Naive B cell (primary cell): Measurements from ENCODE around the gene TTC13. TPM values are rescaled to one million over a fixed set of nuclear protein-coding genes. Genes with fewer than 3 reads are reported as not detected.

ENCODE experiments used
- ATAC-seq, 2 donors: fragments of 150-1000 bp; cut with Tn5 transposase; 2 replicates each; pipeline ENCODE4 v1.10.0; 2021; ENCODE audit warnings: low read depth in 2 of 2, mild to moderate bottlenecking in 2 of 2, moderate library complexity in 2 of 2
- DNase-seq: peaks from one replicate; pipeline ENCODE4 v3.0.0; 2022
- H3K27ac Mint-ChIP-seq, 6 donors: one replicate each; pipeline ENCODE4 v1.8.0; 2020 to 2022; ENCODE audit warnings: mild to moderate bottlenecking in 6 of 6, mixed read lengths in 6 of 6, moderate library complexity in 5 of 6, inconsistent platforms in 2 of 6
- H3K27me3 Mint-ChIP-seq, 3 donors: one replicate each; pipeline ENCODE4 v1.8.0; 2021 to 2022; ENCODE audit warnings: mixed read lengths in 3 of 3, mild to moderate bottlenecking in 1 of 3
- H3K36me3 Mint-ChIP-seq, 2 donors: one replicate each; pipeline ENCODE4 v1.8.0; 2020 to 2022; ENCODE audit warnings: mixed read lengths in 2 of 2, inconsistent platforms in 1 of 2, mild to moderate bottlenecking in 1 of 2
- H3K4me1 Mint-ChIP-seq, 3 donors: one replicate each; pipeline ENCODE4 v1.8.0; 2020 to 2022; ENCODE audit warnings: mixed read lengths in 3 of 3, inconsistent platforms in 1 of 3, mild to moderate bottlenecking in 1 of 3, moderate library complexity in 1 of 3
- H3K4me3 Mint-ChIP-seq, 8 donors: one replicate each; pipeline ENCODE4 v1.8.0; 2020 to 2022; ENCODE audit warnings: mild to moderate bottlenecking in 8 of 8, mixed read lengths in 8 of 8, moderate library complexity in 8 of 8, inconsistent platforms in 2 of 8
- H3K9me3 Mint-ChIP-seq, 7 donors: one replicate each; pipeline ENCODE4 v1.8.0; 2020 to 2022; ENCODE audit warnings: mixed read lengths in 7 of 7, mild to moderate bottlenecking in 5 of 7, inconsistent platforms in 2 of 7, moderate library complexity in 1 of 7
- polyA plus RNA-seq, 6 donors: library from polyadenylated mRNA; unstranded; fragments of 300-500 nt; fragmentation: Illumina TruSeq; gene quantifications; one replicate each; pipeline ENCODE4 v1.2.3, GENCODE V29; 2021; ENCODE audit warnings: low read depth in 6 of 6

The TTC13 gene
- polyA plus RNA-seq, 6 donors from 2014 or later, result 3.4 to 14.6 (median 9.9) TPM

- H3K36me3 Mint-ChIP-seq, result peaks cover 34 to 49% of the 10 kb centered on the region in 2 donors
- ATAC-seq, result no peak
- peak overlapping the region in 2 of 6 donors; percentile 61 to 82 for H3K27ac Mint-ChIP-seq
Observed at GRCh38 chr1:230909974-230910754, 68.5 kb downstream of the TTC13 start.

DNA sequence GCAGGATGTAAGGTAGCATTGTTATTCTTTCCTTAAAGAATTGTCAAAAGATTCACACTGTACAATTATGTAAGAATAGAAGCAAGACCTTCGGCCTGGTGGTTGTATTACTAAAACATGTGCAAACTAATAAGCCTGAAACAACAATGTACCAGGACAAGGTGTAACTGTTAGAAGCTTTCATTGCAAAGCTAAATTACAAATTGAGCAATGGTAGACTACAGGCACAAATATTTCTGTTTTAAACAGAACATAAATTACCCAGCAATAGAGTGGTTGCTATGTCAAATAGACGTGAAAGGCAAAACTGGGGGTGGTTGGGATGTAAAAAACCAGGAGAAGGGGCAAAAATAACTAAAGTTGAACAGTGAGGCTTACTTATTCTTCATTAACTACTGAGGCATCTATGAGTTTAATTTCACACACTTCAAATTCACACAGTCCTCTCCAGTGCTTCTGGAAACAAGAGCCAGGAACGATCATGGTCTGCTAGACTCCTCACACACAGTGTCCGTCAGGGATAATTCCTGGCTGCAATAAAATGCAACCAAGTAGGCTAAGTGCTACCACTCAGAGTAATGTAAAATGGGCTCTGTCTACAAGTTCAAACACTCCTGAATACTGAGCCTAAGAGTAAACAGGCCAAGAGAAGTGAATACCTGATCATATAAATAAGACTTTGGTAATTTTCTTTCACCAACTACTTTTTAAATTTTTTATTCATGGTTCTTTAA lies 71.0 kb downstream of the TTC13 start:
- ATAC-seq (no peak), DNase-seq (no peak)
- Mint-ChIP-seq H3K36me3 (peaks cover 40 to 50% of the 10 kb centered on the region in 2 donors), H3K4me3 (no peak overlapping the region), H3K4me1 (no peaks in the 10 kb centered on the region), H3K27ac (no peak overlapping the region), H3K9me3 (no peaks in the 10 kb centered on the region), H3K27me3 (no peaks in the 10 kb centered on the region)

More at GRCh38 chr1:230909974-230910754, 68.5 kb downstream of the TTC13 start:
- Mint-ChIP-seq H3K27me3 (no peaks in the 10 kb centered on the region), H3K9me3 (no peaks in the 10 kb centered on the region), H3K4me1 (no peaks in the 10 kb centered on the region), H3K4me3 (no peak overlapping the region)
- DNase-seq, result no peak

DNA sequence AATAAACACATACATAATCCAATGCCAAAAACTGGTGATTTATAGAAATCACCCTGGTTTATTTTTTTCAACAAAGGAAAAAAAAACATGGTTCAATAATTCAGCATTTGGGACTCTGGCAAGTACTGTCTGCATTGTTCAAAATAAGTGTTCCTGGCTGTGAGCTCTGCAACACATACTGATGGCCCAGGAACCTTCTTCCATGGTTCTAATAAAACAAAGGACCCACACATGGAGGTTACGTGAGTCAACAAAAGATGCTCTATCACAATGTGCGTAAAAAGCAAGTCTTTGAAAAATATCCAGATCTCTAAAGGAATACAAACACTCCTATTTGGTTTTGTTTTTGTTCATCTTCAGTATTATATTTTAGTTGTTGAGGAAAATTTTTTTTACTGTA lies 72.4 kb downstream of the TTC13 start:
- H3K36me3 Mint-ChIP-seq, result peaks cover 32 to 48% of the 10 kb centered on the region in 2 donors
- H3K9me3 Mint-ChIP-seq, result no peaks in the 10 kb centered on the region
- H3K27me3 Mint-ChIP-seq, result no peaks in the 10 kb centered on the region
- no peak for DNase-seq
- no peak for ATAC-seq
- H3K4me3 Mint-ChIP-seq, result no peak overlapping the region
- H3K27ac Mint-ChIP-seq, result no peak overlapping the region
- H3K4me1 Mint-ChIP-seq, result no peaks in the 10 kb centered on the region

DNA sequence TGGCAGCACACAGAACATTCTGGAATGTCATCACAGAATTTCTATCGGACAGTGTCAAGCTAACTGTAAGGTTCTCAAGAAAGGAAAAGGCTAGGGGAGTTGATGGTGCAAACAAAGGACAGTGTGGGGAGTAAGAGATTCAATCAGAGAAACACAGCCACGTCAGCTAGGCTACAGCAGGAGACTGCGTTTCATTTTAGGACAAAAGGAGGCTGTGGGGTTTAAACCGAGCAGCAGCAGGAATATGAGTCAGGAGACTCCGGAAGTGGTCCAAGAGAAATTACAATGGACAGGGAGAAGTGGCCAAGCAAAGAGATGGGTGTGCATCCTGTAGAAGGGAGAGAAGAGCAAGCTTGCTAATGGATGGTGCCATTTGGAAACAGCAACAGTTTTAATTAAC lies 72.9 kb downstream of the TTC13 start:
- peak overlapping the region in 2 of 6 donors; percentile 32 to 35 for H3K27ac Mint-ChIP-seq
- no peaks in the 10 kb centered on the region for H3K27me3 Mint-ChIP-seq
- H3K36me3 Mint-ChIP-seq, result peaks cover 27 to 44% of the 10 kb centered on the region in 2 donors
- no peaks in the 10 kb centered on the region for H3K4me1 Mint-ChIP-seq
- DNase-seq (no peak), ATAC-seq (no peak)
- no peaks in the 10 kb centered on the region for H3K9me3 Mint-ChIP-seq
- H3K4me3 Mint-ChIP-seq, result no peak overlapping the region

DNA sequence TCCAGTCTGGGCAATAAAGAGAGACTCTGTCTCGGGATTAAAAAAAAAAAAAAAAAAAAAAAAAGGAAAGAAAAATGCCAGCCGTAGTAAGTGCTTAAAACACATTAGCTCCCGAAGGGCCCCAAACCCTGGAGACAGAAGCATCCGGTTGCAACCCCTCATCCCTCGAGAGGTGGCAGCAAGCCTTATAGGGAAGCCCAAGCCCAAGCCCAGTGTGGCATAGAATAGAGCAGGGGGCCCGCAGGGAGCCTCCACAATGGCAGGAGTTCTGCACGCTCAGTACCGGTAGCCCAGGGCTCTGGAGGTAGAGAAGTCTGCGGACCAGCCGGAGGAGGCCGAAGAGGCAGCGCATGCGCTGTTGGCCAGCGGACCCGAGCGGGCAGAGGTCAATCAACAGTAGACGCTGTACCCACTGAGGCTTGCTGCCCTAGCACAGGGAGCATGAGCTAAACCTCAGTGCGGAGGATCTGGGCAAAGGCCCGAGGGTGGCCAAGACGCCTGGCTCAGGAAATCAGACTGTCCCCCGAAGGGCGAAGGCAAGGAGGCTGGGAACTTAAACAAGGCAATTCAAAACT lies 76.2 kb downstream of the TTC13 start:
- Mint-ChIP-seq H3K9me3 (peaks cover 0 to 4% (median 0%) of the 10 kb centered on the region in 7 donors), H3K27ac (no peak overlapping the region), H3K27me3 (no peaks in the 10 kb centered on the region), H3K4me1 (no peaks in the 10 kb centered on the region), H3K4me3 (no peak overlapping the region), H3K36me3 (peaks cover 16 to 30% of the 10 kb centered on the region in 2 donors)
- DNase-seq (no peak), ATAC-seq (no peak)

GRCh38 chr1:230901671-230902070 lies 77.0 kb downstream of the TTC13 start:
- peak overlapping the region in 1 of 6 donors; percentile 19 for H3K27ac Mint-ChIP-seq
- DNase-seq (no peak), ATAC-seq (no peak)
- H3K4me1 Mint-ChIP-seq, result no peaks in the 10 kb centered on the region
- no peak overlapping the region for H3K4me3 Mint-ChIP-seq
- H3K27me3 Mint-ChIP-seq, result no peaks in the 10 kb centered on the region
- H3K9me3 Mint-ChIP-seq, result peaks cover 0 to 4% (median 0%) of the 10 kb centered on the region in 7 donors
- peaks cover 16 to 24% of the 10 kb centered on the region in 2 donors for H3K36me3 Mint-ChIP-seq

DNA sequence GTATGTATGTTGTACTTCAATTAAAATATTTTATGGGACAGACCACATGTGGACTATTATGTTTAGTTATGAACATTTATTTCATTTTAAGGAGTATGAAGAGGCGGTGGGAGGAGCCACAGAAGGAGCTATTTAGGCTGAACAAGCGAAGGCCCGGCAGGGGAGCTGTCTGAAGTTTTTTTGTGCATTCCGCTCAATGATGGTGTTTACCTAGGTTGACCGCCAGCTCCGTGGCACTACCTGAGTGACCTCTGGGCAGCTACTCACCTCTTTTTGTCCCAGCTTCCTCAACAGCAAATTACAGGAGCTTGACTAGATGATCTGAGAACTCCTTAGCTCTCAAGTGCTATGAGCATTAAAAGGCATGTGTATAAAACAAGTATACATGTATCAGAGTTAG lies 77.7 kb downstream of the TTC13 start:
- peak overlapping the region in 2 of 6 donors; percentile 41 to 43 for H3K27ac Mint-ChIP-seq
- H3K4me1 Mint-ChIP-seq, result no peaks in the 10 kb centered on the region
- no peak for DNase-seq
- no peaks in the 10 kb centered on the region for H3K27me3 Mint-ChIP-seq
- no peak overlapping the region for H3K4me3 Mint-ChIP-seq
- peaks cover 14 to 19% of the 10 kb centered on the region in 2 donors for H3K36me3 Mint-ChIP-seq
- peaks cover 0 to 4% (median 0%) of the 10 kb centered on the region in 7 donors for H3K9me3 Mint-ChIP-seq
- no peak for ATAC-seq

- H3K9me3 Mint-ChIP-seq, result peaks cover 0 to 4% (median 0%) of the 10 kb centered on the region in 7 donors
- peaks cover 7 to 14% of the 10 kb centered on the region in 2 donors for H3K36me3 Mint-ChIP-seq
- no peaks in the 10 kb centered on the region for H3K4me1 Mint-ChIP-seq
- DNase-seq (no peak), ATAC-seq (no peak)
- H3K4me3 Mint-ChIP-seq, result no peak overlapping the region
- peak overlapping the region in 1 of 6 donors; percentile 76 for H3K27ac Mint-ChIP-seq
- H3K27me3 Mint-ChIP-seq, result peaks cover 0 to 3% (median 0%) of the 10 kb centered on the region in 3 donors
Observed at GRCh38 chr1:230899841-230900251, 78.8 kb downstream of the TTC13 start.

DNA sequence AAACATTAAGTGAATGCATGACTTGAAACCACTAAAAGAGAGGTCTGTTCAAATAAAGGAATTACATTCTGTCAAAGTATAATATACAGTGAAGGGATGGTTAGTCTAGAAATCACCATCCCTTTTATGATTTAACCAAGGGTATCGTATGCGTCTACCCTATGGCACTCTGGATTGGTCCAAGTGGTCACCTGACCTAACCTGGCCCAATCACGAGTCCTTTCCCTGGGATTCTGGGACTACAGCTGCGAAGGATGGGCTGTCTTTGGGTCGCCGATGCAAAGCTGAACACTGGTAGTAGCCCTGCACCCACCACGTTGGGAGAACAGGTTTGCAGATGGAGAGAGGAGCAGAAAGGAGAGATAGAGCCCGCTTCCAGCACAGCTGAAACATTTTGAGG lies 79.9 kb downstream of the TTC13 start:
- peaks cover 4 to 13% of the 10 kb centered on the region in 2 donors for H3K36me3 Mint-ChIP-seq
- no peaks in the 10 kb centered on the region for H3K4me1 Mint-ChIP-seq
- H3K9me3 Mint-ChIP-seq, result peaks cover 0 to 4% (median 0%) of the 10 kb centered on the region in 7 donors
- H3K4me3 Mint-ChIP-seq, result no peak overlapping the region
- H3K27me3 Mint-ChIP-seq, result peaks cover 0 to 12% (median 0%) of the 10 kb centered on the region in 3 donors
- H3K27ac Mint-ChIP-seq, result no peak overlapping the region
- no peak for ATAC-seq
- DNase-seq, result no peak

GRCh38 chr1:230898144-230898543 lies 80.5 kb downstream of the TTC13 start:
- no peak overlapping the region for H3K4me3 Mint-ChIP-seq
- no peak overlapping the region for H3K27ac Mint-ChIP-seq
- no peaks in the 10 kb centered on the region for H3K4me1 Mint-ChIP-seq
- H3K36me3 Mint-ChIP-seq, result peaks cover 0 to 7% of the 10 kb centered on the region in 2 donors
- ATAC-seq, result no peak
- H3K9me3 Mint-ChIP-seq, result peaks cover 0 to 4% (median 0%) of the 10 kb centered on the region in 7 donors
- DNase-seq, result no peak
- peaks cover 0 to 12% (median 0%) of the 10 kb centered on the region in 3 donors for H3K27me3 Mint-ChIP-seq

DNA sequence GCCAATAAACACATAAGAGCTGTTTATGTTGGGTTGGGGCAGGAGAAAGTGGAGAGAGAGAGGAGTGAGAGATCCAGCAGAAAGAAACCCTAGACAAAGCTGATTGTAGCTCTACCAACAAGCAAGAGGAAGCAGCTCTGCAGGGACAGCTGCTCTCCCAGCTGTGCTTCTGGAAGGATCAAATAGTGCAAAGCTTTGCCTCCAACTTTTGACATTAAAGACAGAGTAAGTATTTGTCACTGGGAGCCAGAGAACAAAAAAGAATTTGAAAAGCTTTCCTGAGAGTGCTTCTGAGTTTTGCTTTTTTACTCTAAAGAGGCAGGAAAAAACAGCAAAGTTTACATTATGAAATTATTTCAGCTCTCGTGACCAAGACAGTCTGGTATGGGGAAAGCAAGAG lies 81.9 kb downstream of the TTC13 start:
- no peaks in the 10 kb centered on the region for H3K4me1 Mint-ChIP-seq
- DNase-seq, result no peak
- H3K27ac Mint-ChIP-seq, result no peak overlapping the region
- H3K36me3 Mint-ChIP-seq, result peaks cover 0 to 5% of the 10 kb centered on the region in 2 donors
- H3K4me3 Mint-ChIP-seq, result no peak overlapping the region
- H3K27me3 Mint-ChIP-seq, result peaks cover 0 to 22% (median 6%) of the 10 kb centered on the region in 3 donors
- peaks cover 0 to 4% (median 0%) of the 10 kb centered on the region in 7 donors for H3K9me3 Mint-ChIP-seq
- ATAC-seq, result no peak

DNA sequence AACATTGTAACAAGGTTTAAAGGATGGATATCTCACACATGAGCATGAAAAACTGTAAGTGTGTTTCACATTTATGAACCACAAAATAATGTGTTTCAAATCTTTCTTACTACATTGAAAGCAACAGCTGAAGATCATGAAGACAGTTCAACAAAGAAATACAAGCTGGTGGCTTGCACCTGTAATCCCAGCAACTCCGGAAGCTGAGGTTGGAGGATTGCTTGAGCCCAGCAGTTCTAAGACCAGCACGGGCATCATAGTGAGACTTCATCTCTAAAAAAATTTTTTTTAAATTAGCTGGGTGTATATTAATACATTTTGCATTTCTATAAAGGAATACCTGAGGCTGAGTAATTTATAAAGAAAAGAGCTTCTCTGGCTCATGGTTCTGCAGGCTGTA lies 83.2 kb downstream of the TTC13 start:
- H3K27ac Mint-ChIP-seq, result no peak overlapping the region
- H3K9me3 Mint-ChIP-seq, result peaks cover 0 to 4% (median 0%) of the 10 kb centered on the region in 7 donors
- no peaks in the 10 kb centered on the region for H3K36me3 Mint-ChIP-seq
- ATAC-seq (no peak), DNase-seq (no peak)
- no peaks in the 10 kb centered on the region for H3K4me1 Mint-ChIP-seq
- H3K27me3 Mint-ChIP-seq, result peaks cover 0 to 22% (median 6%) of the 10 kb centered on the region in 3 donors
- no peak overlapping the region for H3K4me3 Mint-ChIP-seq

GRCh38 chr1:230894664-230895063 lies 84.0 kb downstream of the TTC13 start:
- H3K4me3 Mint-ChIP-seq, result no peak overlapping the region
- H3K27ac Mint-ChIP-seq, result peak overlapping the region in 1 of 6 donors; percentile 72
- no peaks in the 10 kb centered on the region for H3K36me3 Mint-ChIP-seq
- H3K27me3 Mint-ChIP-seq, result peaks cover 0 to 22% (median 6%) of the 10 kb centered on the region in 3 donors
- H3K9me3 Mint-ChIP-seq, result peaks cover 0 to 4% (median 0%) of the 10 kb centered on the region in 7 donors
- ATAC-seq (no peak), DNase-seq (no peak)
- no peaks in the 10 kb centered on the region for H3K4me1 Mint-ChIP-seq
